Stimulated activated CD4-positive, alpha-beta T cell treated with anti-CD3 and anti-CD28 coated beads, Interleukin-4, amount 100 ng/mL, for 48 hours (primary cell): ENCODE results near the gene CHD1L.
"Not testable (repeated sequence)": the region's sequence is repeated elsewhere in the genome, so short reads cannot be mapped to it uniquely, and the experiment has no call there.

Experiments
- DNase-seq, 2 donors: peaks; one replicate each; pipeline ENCODE4 v3.0.0-alpha.2; 2020; ENCODE audit warnings: low read depth in 2 of 2

CHD1L gene

GRCh38 chr1:147242449-147243227 is at the start of gene CHD1L:
CHD1L (plus strand) TSS chr1:147242684; CDS start chr1:147242704, 20 bp downstream.
- DNase-seq, result peak; percentile 88 to 92

GRCh38 chr1:147197324-147197723 is 45.2 kb upstream of the CHD1L start:
- DNase-seq, result not testable (repeated sequence)

GRCh38 chr1:147201276-147201675 is 41.2 kb upstream of the CHD1L start:
- no peak for DNase-seq

GRCh38 chr1:147201786-147202185 is 40.7 kb upstream of the CHD1L start:
- no peak for DNase-seq

- DNase-seq, result no peak
Observed at GRCh38 chr1:147202576-147202975, 39.9 kb upstream of the CHD1L start.

GRCh38 chr1:147204080-147204479 is 38.4 kb upstream of the CHD1L start:
- DNase-seq, result no peak

GRCh38 chr1:147207192-147207591 is 35.3 kb upstream of the CHD1L start:
- DNase-seq, result no peak

- no peak for DNase-seq
Observed at GRCh38 chr1:147208619-147209018, 33.9 kb upstream of the CHD1L start.

- no peak for DNase-seq
Observed at GRCh38 chr1:147209825-147210821, 32.4 kb upstream of the CHD1L start.

GRCh38 chr1:147210987-147211386 is 31.5 kb upstream of the CHD1L start:
- DNase-seq, result no peak

- DNase-seq, result no peak
Observed at GRCh38 chr1:147211577-147211976, 30.9 kb upstream of the CHD1L start.

GRCh38 chr1:147213271-147213670 is 29.2 kb upstream of the CHD1L start:
- no peak for DNase-seq

- DNase-seq, result no peak
Observed at GRCh38 chr1:147214325-147214724, 28.2 kb upstream of the CHD1L start.

- DNase-seq, result no peak
Observed at GRCh38 chr1:147214842-147215539, 27.5 kb upstream of the CHD1L start.

GRCh38 chr1:147215540-147215916 is 27.0 kb upstream of the CHD1L start:
- no peak for DNase-seq

- no peak for DNase-seq
Observed at GRCh38 chr1:147216124-147216523, 26.4 kb upstream of the CHD1L start.

GRCh38 chr1:147217141-147217540 is 25.3 kb upstream of the CHD1L start:
- no peak for DNase-seq

GRCh38 chr1:147218606-147219005 is 23.9 kb upstream of the CHD1L start:
- DNase-seq, result no peak

GRCh38 chr1:147223740-147224615 is 18.5 kb upstream of the CHD1L start:
- no peak for DNase-seq

- DNase-seq, result peak; percentile 17 to 27
Observed at GRCh38 chr1:147225193-147225730, 17.2 kb upstream of the CHD1L start, which contains the start of gene FMO5. FMO5 (minus strand) TSS chr1:147225339; CDS start chr1:147225029, 310 bp downstream.

GRCh38 chr1:147231032-147231431 is 11.5 kb upstream of the CHD1L start:
- DNase-seq, result not testable (repeated sequence)
